ENCODE results near the gene JCAD. TPM values are rescaled to one million over a fixed set of nuclear protein-coding genes. Genes with fewer than 3 reads are reported as not detected.

Gene JCAD
- total RNA-seq, 1 experiment from 2014 or later, result 0.77 TPM

DNA sequence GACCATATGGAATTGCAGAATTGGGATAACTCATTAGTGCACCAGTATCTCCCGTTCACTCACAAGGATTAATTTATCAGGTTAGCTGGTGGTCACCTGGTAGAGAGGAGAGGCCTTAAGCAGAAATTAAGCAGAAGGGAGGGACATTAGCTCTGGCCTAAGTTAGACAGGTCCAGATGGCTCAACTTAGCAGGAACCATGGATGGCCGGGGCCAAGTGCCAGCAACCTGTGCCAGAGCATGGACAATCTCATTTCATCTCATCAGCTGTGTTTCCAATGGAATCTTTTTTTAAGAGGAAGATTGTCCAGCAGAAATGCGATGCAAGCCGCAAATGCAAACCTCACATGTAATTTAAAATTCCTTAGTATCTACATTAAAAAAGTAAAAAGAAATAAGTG is 82.2 kb downstream of the JCAD start:
- Histone ChIP-seq H3K4ac (ENCODE audit: low read depth, low read length) (no peak overlapping the region), H3K23me2 (ENCODE audit: insufficient read length, low read depth, low read length, poor library complexity, severe bottlenecking) (no peaks in the 10 kb centered on the region), H2BK5ac (ENCODE audit: insufficient read length, low read length) (no peak overlapping the region), H4K20me1 (ENCODE audit: control insufficient read depth, insufficient read depth, insufficient read length) (no peaks in the 10 kb centered on the region), H2BK120ac (ENCODE audit: low read depth, low read length, poor library complexity, severe bottlenecking) (no peak overlapping the region), H2BK20ac (ENCODE audit: low read depth, low read length, poor library complexity, severe bottlenecking) (no peak overlapping the region), H3K9me3 (ENCODE audit: control insufficient read depth, low read depth, low read length) (no peaks in the 10 kb centered on the region), H2AK5ac (ENCODE audit: insufficient read length, low read length) (no peak overlapping the region), H3K56ac (ENCODE audit: insufficient read length, low read depth, low read length) (no peak overlapping the region), H3K4me1 (ENCODE audit: insufficient read depth, low read length) (no peaks in the 10 kb centered on the region), H2AFZ (ENCODE audit: low read length) (no peak overlapping the region), H3K23ac (ENCODE audit: insufficient read length, low read depth, low read length) (no peak overlapping the region), H2BK12ac (ENCODE audit: insufficient read length, low read depth, low read length) (no peak overlapping the region), H3K27ac (ENCODE audit: insufficient read length, low read depth, low read length) (no peak overlapping the region), H3K79me2 (ENCODE audit: insufficient read depth, low read length) (no peaks in the 10 kb centered on the region), H2BK15ac (ENCODE audit: low read depth, low read length) (no peak overlapping the region), H3K27me3 (ENCODE audit: insufficient read depth, low read length) (no peaks in the 10 kb centered on the region), H3K9ac (ENCODE audit: extremely low read depth, insufficient read length, low read length) (no peak overlapping the region), H4K8ac (replicated peaks; ENCODE audit: insufficient read length, low read depth, low read length) (no peak overlapping the region), H3K79me1 (ENCODE audit: insufficient read depth, low read depth, low read length, poor library complexity, severe bottlenecking) (no peaks in the 10 kb centered on the region), H3T11ph (ENCODE audit: low read length) (no peak overlapping the region), H3K14ac (ENCODE audit: insufficient read depth, low read length) (no peak overlapping the region), H4K5ac (ENCODE audit: insufficient read length, low read depth, low read length) (no peak overlapping the region), H3K4me2 (ENCODE audit: insufficient read depth, insufficient read length, low read length) (no peak overlapping the region), H3K18ac (ENCODE audit: insufficient read length, low read depth, low read length) (no peak overlapping the region), H4K91ac (ENCODE audit: insufficient read length, low read depth, low read length) (no peak overlapping the region)
- no CpG with 5 or more reads among the region's 4 CpGs for WGBS (ENCODE audit: extremely low coverage, insufficient read length, low lambda C conversion rate)
- TF ChIP-seq, protein P1, sequence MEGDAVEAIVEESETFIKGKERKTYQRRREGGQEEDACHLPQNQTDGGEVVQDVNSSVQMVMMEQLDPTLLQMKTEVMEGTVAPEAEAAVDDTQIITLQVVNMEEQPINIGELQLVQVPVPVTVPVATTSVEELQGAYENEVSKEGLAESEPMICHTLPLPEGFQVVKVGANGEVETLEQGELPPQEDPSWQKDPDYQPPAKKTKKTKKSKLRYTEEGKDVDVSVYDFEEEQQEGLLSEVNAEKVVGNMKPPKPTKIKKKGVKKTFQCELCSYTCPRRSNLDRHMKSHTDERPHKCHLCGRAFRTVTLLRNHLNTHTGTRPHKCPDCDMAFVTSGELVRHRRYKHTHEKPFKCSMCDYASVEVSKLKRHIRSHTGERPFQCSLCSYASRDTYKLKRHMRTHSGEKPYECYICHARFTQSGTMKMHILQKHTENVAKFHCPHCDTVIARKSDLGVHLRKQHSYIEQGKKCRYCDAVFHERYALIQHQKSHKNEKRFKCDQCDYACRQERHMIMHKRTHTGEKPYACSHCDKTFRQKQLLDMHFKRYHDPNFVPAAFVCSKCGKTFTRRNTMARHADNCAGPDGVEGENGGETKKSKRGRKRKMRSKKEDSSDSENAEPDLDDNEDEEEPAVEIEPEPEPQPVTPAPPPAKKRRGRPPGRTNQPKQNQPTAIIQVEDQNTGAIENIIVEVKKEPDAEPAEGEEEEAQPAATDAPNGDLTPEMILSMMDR (conservative IDR thresholded peaks at IDR 0.05), result no peak
- no peak overlapping the region for H3K4me3 Mint-ChIP-seq
- no peak overlapping the region for H3K27ac Mint-ChIP-seq
- H3K36me3 Mint-ChIP-seq (ENCODE audit: insufficient read depth in 1 of 3, low read depth in 3 of 3), result peaks cover 0 to 7% (median 2%) of the 10 kb centered on the region in 3 experiments; a peak in 4 of 7 replicates
- no peak for DNase-seq
- H3K9me3 Mint-ChIP-seq, result peaks cover 3 to 13% of the 10 kb centered on the region in 2 experiments; a peak in 4 of 5 replicates
- H3K27me3 Mint-ChIP-seq (ENCODE audit: low read depth), result no peaks in the 10 kb centered on the region
- peaks cover 3% of the 10 kb centered on the region in 2 experiments; a peak in 2 of 4 replicates for H3K4me1 Mint-ChIP-seq
